ENCODE results near the gene TMEM201. TPM values are rescaled to one million over a fixed set of nuclear protein-coding genes. Genes with fewer than 3 reads are reported as not detected.

TMEM201 gene
- total and polyA plus RNA-seq, 2 of the 13 experiments (the other 11 are each of a cell fraction or from before 2014, with no cell fraction given): 1.5 to 8.2 TPM

DNA sequence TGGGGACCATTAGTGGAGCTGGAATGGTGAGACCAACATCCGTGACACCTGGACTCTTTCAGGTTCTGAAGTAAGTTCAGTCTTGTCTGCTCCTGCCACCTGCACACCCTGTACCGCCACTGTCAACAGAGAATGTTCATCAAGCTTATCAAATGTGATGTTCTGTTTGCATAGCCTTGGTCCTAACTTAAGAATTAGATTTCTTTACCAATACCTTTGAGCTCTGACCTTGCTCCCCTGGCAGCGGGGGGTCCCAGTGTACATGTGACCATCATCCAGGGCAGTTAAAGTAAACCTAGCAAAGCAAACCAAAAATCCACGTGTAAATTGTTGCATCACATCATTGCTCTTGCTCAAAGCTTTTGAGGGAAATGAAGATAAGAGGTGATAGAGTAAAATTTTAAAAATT is 35.0 kb upstream of the TMEM201 start (continued):
- TF ChIP-seq, protein P1, sequence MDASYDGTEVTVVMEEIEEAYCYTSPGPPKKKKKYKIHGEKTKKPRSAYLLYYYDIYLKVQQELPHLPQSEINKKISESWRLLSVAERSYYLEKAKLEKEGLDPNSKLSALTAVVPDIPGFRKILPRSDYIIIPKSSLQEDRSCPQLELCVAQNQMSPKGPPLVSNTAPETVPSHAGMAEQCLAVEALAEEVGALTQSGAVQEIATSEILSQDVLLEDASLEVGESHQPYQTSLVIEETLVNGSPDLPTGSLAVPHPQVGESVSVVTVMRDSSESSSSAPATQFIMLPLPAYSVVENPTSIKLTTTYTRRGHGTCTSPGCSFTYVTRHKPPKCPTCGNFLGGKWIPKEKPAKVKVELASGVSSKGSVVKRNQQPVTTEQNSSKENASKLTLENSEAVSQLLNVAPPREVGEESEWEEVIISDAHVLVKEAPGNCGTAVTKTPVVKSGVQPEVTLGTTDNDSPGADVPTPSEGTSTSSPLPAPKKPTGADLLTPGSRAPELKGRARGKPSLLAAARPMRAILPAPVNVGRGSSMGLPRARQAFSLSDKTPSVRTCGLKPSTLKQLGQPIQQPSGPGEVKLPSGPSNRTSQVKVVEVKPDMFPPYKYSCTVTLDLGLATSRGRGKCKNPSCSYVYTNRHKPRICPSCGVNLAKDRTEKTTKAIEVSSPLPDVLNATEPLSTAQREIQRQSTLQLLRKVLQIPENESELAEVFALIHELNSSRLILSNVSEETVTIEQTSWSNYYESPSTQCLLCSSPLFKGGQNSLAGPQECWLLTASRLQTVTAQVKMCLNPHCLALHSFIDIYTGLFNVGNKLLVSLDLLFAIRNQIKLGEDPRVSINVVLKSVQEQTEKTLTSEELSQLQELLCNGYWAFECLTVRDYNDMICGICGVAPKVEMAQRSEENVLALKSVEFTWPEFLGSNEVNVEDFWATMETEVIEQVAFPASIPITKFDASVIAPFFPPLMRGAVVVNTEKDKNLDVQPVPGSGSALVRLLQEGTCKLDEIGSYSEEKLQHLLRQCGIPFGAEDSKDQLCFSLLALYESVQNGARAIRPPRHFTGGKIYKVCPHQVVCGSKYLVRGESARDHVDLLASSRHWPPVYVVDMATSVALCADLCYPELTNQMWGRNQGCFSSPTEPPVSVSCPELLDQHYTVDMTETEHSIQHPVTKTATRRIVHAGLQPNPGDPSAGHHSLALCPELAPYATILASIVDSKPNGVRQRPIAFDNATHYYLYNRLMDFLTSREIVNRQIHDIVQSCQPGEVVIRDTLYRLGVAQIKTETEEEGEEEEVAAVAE (CRISPR knock-in tag; IDR thresholded peaks at IDR 0.05; ENCODE audit: borderline replicate concordance): peak; percentile 68; the same call in 1 of the 2 replicates
- peak; percentile 92 for TF ChIP-seq NCOR1 (IDR thresholded peaks at IDR 0.05; ENCODE audit: borderline replicate concordance, low read length)
- TF ChIP-seq IRX3 (CRISPR knock-in tag; IDR thresholded peaks at IDR 0.05; ENCODE audit: borderline replicate concordance, low read depth): peak; percentile 77; the same call in 1 of the 2 replicates
- TF ChIP-seq, protein P2, sequence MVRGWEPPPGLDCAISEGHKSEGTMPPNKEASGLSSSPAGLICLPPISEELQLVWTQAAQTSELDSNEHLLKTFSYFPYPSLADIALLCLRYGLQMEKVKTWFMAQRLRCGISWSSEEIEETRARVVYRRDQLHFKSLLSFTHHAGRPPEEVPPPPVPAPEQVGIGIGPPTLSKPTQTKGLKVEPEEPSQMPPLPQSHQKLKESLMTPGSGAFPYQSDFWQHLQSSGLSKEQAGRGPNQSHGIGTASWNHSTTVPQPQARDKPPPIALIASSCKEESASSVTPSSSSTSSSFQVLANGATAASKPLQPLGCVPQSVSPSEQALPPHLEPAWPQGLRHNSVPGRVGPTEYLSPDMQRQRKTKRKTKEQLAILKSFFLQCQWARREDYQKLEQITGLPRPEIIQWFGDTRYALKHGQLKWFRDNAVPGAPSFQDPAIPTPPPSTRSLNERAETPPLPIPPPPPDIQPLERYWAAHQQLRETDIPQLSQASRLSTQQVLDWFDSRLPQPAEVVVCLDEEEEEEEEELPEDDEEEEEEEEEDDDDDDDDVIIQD (CRISPR knock-in tag; IDR thresholded peaks at IDR 0.05; ENCODE audit: low read depth): peak; percentile 87
- TF ChIP-seq, protein P3, sequence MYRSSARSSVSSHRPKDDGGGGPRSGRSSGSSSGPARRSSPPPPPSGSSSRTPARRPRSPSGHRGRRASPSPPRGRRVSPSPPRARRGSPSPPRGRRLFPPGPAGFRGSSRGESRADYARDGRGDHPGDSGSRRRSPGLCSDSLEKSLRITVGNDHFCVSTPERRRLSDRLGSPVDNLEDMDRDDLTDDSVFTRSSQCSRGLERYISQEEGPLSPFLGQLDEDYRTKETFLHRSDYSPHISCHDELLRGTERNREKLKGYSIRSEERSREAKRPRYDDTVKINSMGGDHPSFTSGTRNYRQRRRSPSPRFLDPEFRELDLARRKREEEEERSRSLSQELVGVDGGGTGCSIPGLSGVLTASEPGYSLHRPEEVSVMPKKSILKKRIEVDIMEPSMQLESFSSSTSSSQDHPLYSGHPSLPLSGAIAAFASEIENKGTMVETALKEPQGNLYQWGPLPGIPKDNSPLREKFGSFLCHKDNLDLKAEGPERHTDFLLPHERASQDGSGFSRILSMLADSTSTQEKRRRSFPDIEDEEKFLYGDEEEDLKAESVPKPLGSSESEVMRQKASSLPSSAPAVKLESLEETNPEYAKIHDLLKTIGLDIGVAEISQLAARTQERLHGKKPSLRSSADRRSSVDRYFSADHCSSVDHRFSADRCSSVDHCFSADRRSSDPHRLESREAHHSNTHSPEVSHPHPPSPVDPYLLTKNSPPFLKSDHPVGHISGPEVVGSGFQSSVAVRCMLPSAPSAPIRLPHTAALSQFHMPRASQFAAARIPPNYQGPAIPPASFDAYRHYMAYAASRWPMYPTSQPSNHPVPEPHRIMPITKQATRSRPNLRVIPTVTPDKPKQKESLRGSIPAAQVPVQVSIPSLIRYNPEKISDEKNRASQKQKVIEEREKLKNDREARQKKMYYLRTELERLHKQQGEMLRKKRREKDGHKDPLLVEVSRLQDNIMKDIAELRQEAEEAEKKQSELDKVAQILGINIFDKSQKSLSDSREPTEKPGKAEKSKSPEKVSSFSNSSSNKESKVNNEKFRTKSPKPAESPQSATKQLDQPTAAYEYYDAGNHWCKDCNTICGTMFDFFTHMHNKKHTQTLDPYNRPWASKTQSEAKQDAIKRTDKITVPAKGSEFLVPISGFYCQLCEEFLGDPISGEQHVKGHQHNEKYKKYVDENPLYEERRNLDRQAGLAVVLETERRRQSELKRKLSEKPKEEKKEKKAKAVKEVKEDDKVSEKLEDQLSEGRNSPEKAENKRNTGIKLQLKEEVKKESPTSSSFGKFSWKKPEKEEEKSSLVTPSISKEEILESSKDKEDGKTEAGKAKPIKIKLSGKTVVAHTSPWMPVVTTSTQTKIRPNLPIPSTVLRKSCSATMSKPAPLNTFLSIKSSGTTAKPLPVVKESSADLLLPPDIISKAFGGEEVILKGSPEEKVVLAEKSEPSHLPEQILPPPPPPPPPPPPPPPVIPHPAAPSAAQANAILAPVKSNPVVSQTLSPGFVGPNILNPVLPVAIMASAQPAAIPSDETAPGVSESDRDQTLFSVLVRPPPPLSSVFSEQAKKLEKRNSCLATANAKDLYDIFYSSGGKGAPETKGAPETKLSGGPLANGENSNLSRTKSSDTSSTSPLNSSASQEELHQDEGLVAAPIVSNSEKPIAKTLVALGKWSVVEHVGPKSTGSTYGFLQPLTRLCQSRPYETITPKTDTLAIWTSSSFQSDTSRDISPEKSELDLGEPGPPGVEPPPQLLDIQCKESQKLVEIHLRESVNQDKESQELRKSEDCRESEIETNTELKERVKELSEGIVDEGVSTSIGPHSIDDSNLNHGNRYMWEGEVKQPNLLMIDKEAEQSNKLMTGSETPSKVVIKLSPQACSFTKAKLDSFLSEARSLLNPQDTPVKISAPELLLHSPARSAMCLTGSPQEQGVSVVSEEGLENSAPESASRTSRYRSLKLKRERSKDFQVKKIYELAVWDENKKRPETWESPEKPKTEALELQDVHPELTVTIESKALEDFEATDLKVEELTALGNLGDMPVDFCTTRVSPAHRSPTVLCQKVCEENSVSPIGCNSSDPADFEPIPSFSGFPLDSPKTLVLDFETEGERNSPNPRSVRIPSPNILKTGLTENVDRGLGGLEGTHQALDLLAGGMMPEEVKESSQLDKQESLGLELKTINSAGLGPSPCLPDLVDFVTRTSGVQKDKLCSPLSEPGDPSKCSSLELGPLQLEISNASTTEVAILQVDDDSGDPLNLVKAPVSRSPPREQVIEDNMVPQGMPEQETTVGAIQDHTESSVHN (CRISPR knock-in tag; IDR thresholded peaks at IDR 0.05): no peak
- TF ChIP-seq, protein P4, sequence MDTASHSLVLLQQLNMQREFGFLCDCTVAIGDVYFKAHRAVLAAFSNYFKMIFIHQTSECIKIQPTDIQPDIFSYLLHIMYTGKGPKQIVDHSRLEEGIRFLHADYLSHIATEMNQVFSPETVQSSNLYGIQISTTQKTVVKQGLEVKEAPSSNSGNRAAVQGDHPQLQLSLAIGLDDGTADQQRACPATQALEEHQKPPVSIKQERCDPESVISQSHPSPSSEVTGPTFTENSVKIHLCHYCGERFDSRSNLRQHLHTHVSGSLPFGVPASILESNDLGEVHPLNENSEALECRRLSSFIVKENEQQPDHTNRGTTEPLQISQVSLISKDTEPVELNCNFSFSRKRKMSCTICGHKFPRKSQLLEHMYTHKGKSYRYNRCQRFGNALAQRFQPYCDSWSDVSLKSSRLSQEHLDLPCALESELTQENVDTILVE (CRISPR knock-in tag; IDR thresholded peaks at IDR 0.05): peak; percentile 82
- peak; percentile 97 for TF ChIP-seq RCOR2 (CRISPR knock-in tag; IDR thresholded peaks at IDR 0.05)
- TF ChIP-seq PHF8 (CRISPR knock-in tag; IDR thresholded peaks at IDR 0.05): 0 out of 2 replicates have a peak, but pooled peaks have one; percentile 30
- TF ChIP-seq ZNF510 (CRISPR knock-in tag; IDR thresholded peaks at IDR 0.05; ENCODE audit: low read depth): no peak
- peak; percentile 92 for TF ChIP-seq ZNF749 (CRISPR knock-in tag; IDR thresholded peaks at IDR 0.05; ENCODE audit: borderline replicate concordance)
- TF ChIP-seq YEATS2 (CRISPR knock-in tag; IDR thresholded peaks at IDR 0.05; ENCODE audit: borderline replicate concordance): peak; percentile 76; the same call in 1 of the 2 replicates
- TF ChIP-seq SATB2 (CRISPR knock-in tag; IDR thresholded peaks at IDR 0.05): no peak
- TF ChIP-seq CBFB (CRISPR knock-in tag; IDR thresholded peaks at IDR 0.05): no peak
- TF ChIP-seq RXRA (CRISPR knock-in tag; IDR thresholded peaks at IDR 0.05): peak; percentile 94; the same call in 1 of the 2 replicates
